Trophoblast cell (in vitro differentiated cells and primary cell): ENCODE results near the gene PLOD3.

ENCODE experiments used
- DNase-seq, 2 donors: peaks; one replicate each; pipeline ENCODE4 v3.0.0-alpha.2; 2016
- H2AFZ ChIP-seq: 2 replicates; pipeline ENCODE4 v1.6.1; 2013; ENCODE audit warnings: low read length, moderate library complexity, mild to moderate bottlenecking; ENCODE audit not compliant: insufficient read depth, poor library complexity
- H2AK5ac ChIP-seq: 2 replicates; pipeline ENCODE4 v1.6.1; 2013; ENCODE audit warnings: mild to moderate bottlenecking, low read length
- H2BK120ac ChIP-seq: 2 replicates; pipeline ENCODE4 v1.6.1; 2013; ENCODE audit warnings: low read length, mild to moderate bottlenecking, moderate library complexity; ENCODE audit not compliant: insufficient read depth, poor library complexity
- H2BK12ac ChIP-seq: 2 replicates; pipeline ENCODE4 v1.6.1; 2013; ENCODE audit warnings: mild to moderate bottlenecking, low read length, moderate library complexity
- H2BK5ac ChIP-seq: 2 replicates; pipeline ENCODE4 v1.6.1; 2013; ENCODE audit warnings: low read length, low read depth, moderate library complexity, mild to moderate bottlenecking; ENCODE audit not compliant: poor library complexity
- H3K14ac ChIP-seq: 2 replicates; pipeline ENCODE4 v1.6.1; 2013; ENCODE audit warnings: mild to moderate bottlenecking, low read length
- H3K18ac ChIP-seq: 2 replicates; pipeline ENCODE4 v1.6.1; 2013; ENCODE audit warnings: mild to moderate bottlenecking, low read length
- H3K23ac ChIP-seq: 2 replicates; pipeline ENCODE4 v1.6.1; 2013; ENCODE audit warnings: low read length
- H3K27ac ChIP-seq: 2 replicates; pipeline ENCODE4 v1.5.1; 2013; ENCODE audit warnings: low read depth, mild to moderate bottlenecking, inconsistent platforms, low read length, moderate library complexity
- H3K27me3 ChIP-seq: 2 replicates; pipeline ENCODE4 v1.6.1; 2013; ENCODE audit warnings: inconsistent platforms, mild to moderate bottlenecking, low read length, moderate library complexity; ENCODE audit not compliant: insufficient read depth
- H3K36me3 ChIP-seq, 2 experiments: 1 replicate in 1 of 2; 2 replicates in 1 of 2; pipeline ENCODE4 v1.6.1; 2013; ENCODE audit warnings: low read length in 2 of 2, mild to moderate bottlenecking in 2 of 2, moderate library complexity in 1 of 2; ENCODE audit not compliant: insufficient read depth in 2 of 2, control insufficient read depth in 1 of 2
- H3K4ac ChIP-seq: 2 replicates; pipeline ENCODE4 v1.6.1; 2013; ENCODE audit warnings: low read depth, mild to moderate bottlenecking, low read length, moderate library complexity
- H3K4me1 ChIP-seq, 2 experiments: 1 replicate in 1 of 2; 2 replicates in 1 of 2; pipeline ENCODE4 v1.6.1; 2013; ENCODE audit warnings: low read length in 2 of 2, mild to moderate bottlenecking in 2 of 2, moderate library complexity in 1 of 2; ENCODE audit not compliant: insufficient read depth in 2 of 2, control insufficient read depth in 1 of 2
- H3K4me2 ChIP-seq: 2 replicates; pipeline ENCODE4 v1.6.1; 2013; ENCODE audit warnings: inconsistent platforms, mild to moderate bottlenecking, low read length, moderate library complexity
- H3K4me3 ChIP-seq: 2 replicates; pipeline ENCODE4 v1.5.1; 2013; ENCODE audit warnings: mild to moderate bottlenecking, low read depth, low read length, inconsistent platforms
- H3K79me1 ChIP-seq: one replicate; pipeline ENCODE4 v1.6.1; 2013; ENCODE audit warnings: low read length
- H3K79me2 ChIP-seq: 2 replicates; pipeline ENCODE4 v1.6.1; 2013; ENCODE audit warnings: low read length, mild to moderate bottlenecking; ENCODE audit not compliant: control insufficient read depth, insufficient read depth, poor library complexity
- H3K9ac ChIP-seq: 2 replicates; pipeline ENCODE4 v1.6.1; 2013; ENCODE audit warnings: mild to moderate bottlenecking, low read length
- H3K9me3 ChIP-seq: 2 replicates; pipeline ENCODE4 v1.6.1; 2013; ENCODE audit warnings: low read depth, mild to moderate bottlenecking, control low read depth, inconsistent platforms, low read length; ENCODE audit not compliant: insufficient read depth
- H4K12ac ChIP-seq: 2 replicates; pipeline ENCODE4 v1.6.1; 2013; ENCODE audit warnings: low read depth, mild to moderate bottlenecking, low read length, moderate library complexity
- H4K8ac ChIP-seq: 2 replicates; pipeline ENCODE4 v1.6.1; 2013; ENCODE audit warnings: low read depth, mild to moderate bottlenecking, low read length, moderate library complexity
- H4K91ac ChIP-seq: one replicate; pipeline ENCODE4 v1.6.1; 2013; ENCODE audit warnings: low read depth, mild to moderate bottlenecking, low read length, moderate library complexity
- WGBS: extraction: QIAGEN DNeasy Blood & Tissue Kit; methylation state at CpG from one replicate; pipeline ENCODE4 v1.1.7; 2013; ENCODE audit warnings: missing lambda C conversion rate; ENCODE audit not compliant: insufficient read length, insufficient coverage; ENCODE audit errors: extremely low coverage; 5-methylcytosine and 5-hydroxymethylcytosine counted together

PLOD3 gene

GRCh38 chr7:101243646-101244374 lies 26.4 kb upstream of the PLOD3 start:
- Histone ChIP-seq H2AFZ (no peak overlapping the region), H3K79me1 (peaks cover 10% of the 10 kb centered on the region), H3K4me1 (peaks cover 6 to 14% of the 10 kb centered on the region in 2 experiments), H4K91ac (no peak overlapping the region), H3K9me3 (no peaks in the 10 kb centered on the region), H2AK5ac (no peak overlapping the region), H4K12ac (no peak overlapping the region), H3K4ac (peak overlapping the region; percentile 3), H3K27me3 (no peaks in the 10 kb centered on the region), H3K4me3 (peak overlapping the region; percentile 60), H3K14ac (no peak overlapping the region), H3K23ac (no peak overlapping the region), H2BK120ac (no peak overlapping the region), H2BK12ac (no peak overlapping the region), H3K4me2 (peak overlapping the region; percentile 74), H3K9ac (peak overlapping the region; percentile 64), H3K18ac (peak overlapping the region; percentile 12), H4K8ac (peak overlapping the region; percentile 79), H2BK5ac (no peak overlapping the region), H3K36me3 (peaks cover 17 to 30% of the 10 kb centered on the region in 2 experiments), H3K79me2 (peaks cover 4% of the 10 kb centered on the region), H3K27ac (peak overlapping the region; percentile 9)
- no CpG with 5 or more reads among the region's 28 CpGs for WGBS
- DNase-seq, result no peak

DNA sequence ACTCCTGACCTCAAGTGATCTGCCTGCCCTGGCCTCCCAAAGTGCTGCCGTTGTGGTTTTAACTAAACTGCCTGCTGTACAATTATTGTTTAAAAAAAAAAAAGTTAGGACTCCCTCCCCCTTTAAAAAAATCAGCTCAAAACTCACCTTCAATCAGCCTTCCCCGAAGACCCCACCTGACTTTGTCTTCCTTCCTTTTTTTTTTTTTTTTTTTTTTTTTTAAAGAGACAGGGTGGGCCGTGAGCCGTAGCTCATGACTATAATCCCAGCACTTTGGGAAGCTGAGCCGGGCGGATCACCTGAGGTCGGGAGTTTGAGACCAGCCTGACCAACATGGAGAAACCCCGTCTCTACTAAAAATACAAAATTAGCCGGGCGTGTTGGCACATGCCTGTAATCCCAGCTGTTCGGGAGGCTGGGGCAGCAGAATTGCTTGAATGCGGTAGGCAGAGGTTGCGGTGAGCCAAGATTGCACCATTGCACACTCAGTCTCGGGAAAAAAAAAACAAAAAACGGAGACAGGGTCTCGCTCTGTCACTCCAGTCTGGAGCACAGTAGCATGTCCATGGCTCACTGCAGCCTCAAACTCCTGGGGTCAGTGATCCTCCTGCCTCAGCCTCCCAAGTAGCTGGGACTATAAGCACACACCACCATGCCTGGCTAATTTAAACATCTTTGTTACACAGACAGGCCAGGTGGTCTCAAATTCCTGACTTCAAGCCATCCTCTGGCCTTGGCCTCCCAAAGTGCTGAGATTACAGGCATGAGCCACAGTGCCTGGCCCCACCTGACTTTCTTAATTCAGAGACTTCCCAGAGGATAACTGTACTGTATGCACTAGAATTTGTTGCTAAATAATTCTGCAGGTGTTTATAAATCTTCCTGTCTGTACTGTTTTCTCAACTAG lies 24.3 kb upstream of the PLOD3 start:
- no peak overlapping the region for H3K9ac ChIP-seq
- no CpG with 5 or more reads among the region's 16 CpGs for WGBS
- H3K36me3 ChIP-seq, result peaks cover 30 to 40% of the 10 kb centered on the region in 2 experiments
- H4K91ac ChIP-seq, result no peak overlapping the region
- no peak overlapping the region for H3K14ac ChIP-seq
- no peak overlapping the region for H2BK120ac ChIP-seq
- H2BK5ac ChIP-seq, result no peak overlapping the region
- H3K27ac ChIP-seq, result no peak overlapping the region
- no peak overlapping the region for H2BK12ac ChIP-seq
- no peak overlapping the region for H4K12ac ChIP-seq
- H2AK5ac ChIP-seq, result no peak overlapping the region
- H3K4ac ChIP-seq, result no peak overlapping the region
- peaks cover 4% of the 10 kb centered on the region for H3K79me2 ChIP-seq
- no peak overlapping the region for H2AFZ ChIP-seq
- no peak overlapping the region for H3K4me3 ChIP-seq
- no peaks in the 10 kb centered on the region for H3K9me3 ChIP-seq
- no peak overlapping the region for H3K18ac ChIP-seq
- H3K27me3 ChIP-seq, result no peaks in the 10 kb centered on the region
- H3K4me2 ChIP-seq, result no peak overlapping the region
- no peak overlapping the region for H4K8ac ChIP-seq
- peaks cover 10 to 25% of the 10 kb centered on the region in 2 experiments for H3K4me1 ChIP-seq
- no peak overlapping the region for H3K23ac ChIP-seq
- no peak for DNase-seq
- H3K79me1 ChIP-seq, result peaks cover 10% of the 10 kb centered on the region

DNA sequence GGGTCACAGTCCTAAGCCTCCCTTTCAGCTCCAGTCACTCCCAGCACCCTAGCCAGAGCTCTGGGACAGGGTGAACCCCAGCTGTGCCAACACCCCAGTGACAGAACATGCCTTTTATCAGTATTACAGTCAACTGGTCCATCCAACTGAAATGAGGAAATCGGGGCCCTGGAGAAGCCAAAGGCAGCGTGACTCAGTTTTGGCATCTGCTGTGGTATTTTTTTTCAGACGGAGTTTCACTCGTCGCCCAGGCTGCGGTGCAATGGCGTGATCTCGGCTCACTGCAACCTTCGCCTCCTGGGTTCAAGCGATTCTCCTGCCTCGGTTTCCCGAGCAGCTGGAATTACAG lies 23.6 kb upstream of the PLOD3 start:
- Histone ChIP-seq H3K9ac (no peak overlapping the region), H3K79me1 (peaks cover 10% of the 10 kb centered on the region), H3K18ac (no peak overlapping the region), H3K4me3 (no peak overlapping the region), H2BK5ac (no peak overlapping the region), H3K14ac (no peak overlapping the region), H3K23ac (no peak overlapping the region), H3K27me3 (no peaks in the 10 kb centered on the region), H2AK5ac (no peak overlapping the region), H3K4me1 (peaks cover 10 to 25% of the 10 kb centered on the region in 2 experiments), H3K4ac (no peak overlapping the region), H3K79me2 (peaks cover 4% of the 10 kb centered on the region), H4K91ac (no peak overlapping the region), H3K4me2 (no peak overlapping the region), H2BK120ac (no peak overlapping the region), H3K9me3 (no peaks in the 10 kb centered on the region), H2BK12ac (no peak overlapping the region), H2AFZ (no peak overlapping the region), H4K8ac (no peak overlapping the region), H3K36me3 (peaks cover 34 to 43% of the 10 kb centered on the region in 2 experiments), H4K12ac (no peak overlapping the region), H3K27ac (no peak overlapping the region)
- WGBS, result no CpG with 5 or more reads among the region's 12 CpGs
- no peak for DNase-seq

DNA sequence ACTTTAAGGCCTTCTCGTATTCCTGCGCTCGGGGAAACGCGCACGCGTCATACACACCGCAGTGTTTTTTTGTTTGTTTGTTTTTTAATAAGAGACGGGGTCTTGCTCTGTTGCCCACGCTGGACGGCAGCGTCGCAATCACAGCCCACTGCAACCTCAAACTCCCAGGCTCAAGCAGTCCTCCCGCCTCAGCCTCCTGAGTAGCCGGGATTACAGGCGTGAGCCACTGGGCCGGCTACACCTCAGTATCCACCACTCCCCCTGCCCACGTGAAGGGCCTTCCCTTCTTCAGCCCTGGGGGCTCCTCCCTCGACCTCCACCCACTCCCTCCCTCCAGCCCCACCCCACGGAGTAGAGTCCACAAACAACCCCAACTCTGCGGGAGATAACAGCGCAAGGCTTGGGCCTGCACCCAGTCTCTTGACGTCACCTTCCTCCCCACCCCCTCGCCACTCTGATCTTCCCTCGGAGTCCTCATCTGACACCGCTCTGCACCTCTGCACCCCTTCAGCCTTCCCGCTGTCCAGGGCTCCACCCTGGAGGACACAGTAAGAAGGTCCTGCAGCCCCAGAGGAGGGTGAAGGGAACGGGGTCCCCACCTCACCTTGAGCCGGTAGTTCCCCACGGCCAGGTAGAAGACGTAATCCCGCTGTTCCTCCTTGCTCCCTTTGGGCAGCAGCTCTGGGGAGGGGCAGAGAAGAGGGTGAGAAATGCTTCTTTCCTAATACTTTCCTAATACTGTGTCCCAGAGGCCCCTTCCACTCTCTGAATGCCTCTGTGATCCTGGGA lies 23.0 kb upstream of the PLOD3 start:
- Histone ChIP-seq H2BK5ac (no peak overlapping the region), H3K4me1 (peaks cover 10 to 25% of the 10 kb centered on the region in 2 experiments), H3K14ac (no peak overlapping the region), H2BK120ac (peak overlapping the region; percentile 17), H3K79me2 (peaks cover 4% of the 10 kb centered on the region), H3K9me3 (no peaks in the 10 kb centered on the region), H3K27ac (no peak overlapping the region), H4K8ac (no peak overlapping the region), H3K79me1 (peaks cover 10% of the 10 kb centered on the region), H3K23ac (no peak overlapping the region), H4K12ac (no peak overlapping the region), H3K4me3 (no peak overlapping the region), H3K4ac (no peak overlapping the region), H3K9ac (no peak overlapping the region), H3K18ac (peak overlapping the region; percentile 34), H3K4me2 (no peak overlapping the region), H3K36me3 (peaks cover 34 to 40% of the 10 kb centered on the region in 2 experiments), H2AFZ (no peak overlapping the region), H2AK5ac (no peak overlapping the region), H4K91ac (no peak overlapping the region), H3K27me3 (no peaks in the 10 kb centered on the region), H2BK12ac (no peak overlapping the region)
- no CpG with 5 or more reads among the region's 32 CpGs for WGBS
- DNase-seq, result no peak
